Left lung (tissue), 10 donors: ENCODE data around the gene A2M. TPM values are rescaled to one million over a fixed set of nuclear protein-coding genes. Genes with fewer than 3 reads are reported as not detected.
A peak's percentile ranks its signal among the peaks of the same experiment; 100 is the strongest.

Experiments
- ATAC-seq: fragments of 200-7000 bp; cut with Tn5 transposase; one replicate; pipeline ENCODE4 v1.9.1; 2020; ENCODE audit warnings: moderate library complexity
- DNase-seq, 4 donors: peaks; one replicate each; pipeline ENCODE4 v3.0.0-alpha.2; 2013 to 2020
- H3K27ac ChIP-seq, 2 donors: fragments of 200-600 bp; sonication (generic) in 1 of 2; one replicate each; pipeline versions ENCODE4 v1.5.0 to v1.8.0; 2020 to 2021
- H3K27me3 ChIP-seq, 2 donors: fragments of 200-600 bp; sonication (generic) in 1 of 2; one replicate each; pipeline versions ENCODE4 v1.5.0 to v1.8.0; 2020 to 2021
- H3K36me3 ChIP-seq, 2 donors: fragments of 200-600 bp; sonication (generic) in 1 of 2; one replicate each; pipeline versions ENCODE4 v1.5.0 to v1.8.0; 2020 to 2021
- H3K4me1 ChIP-seq, 2 donors: fragments of 200-600 bp; one replicate each; pipeline ENCODE4 v1.8.0; 2021
- H3K4me3 ChIP-seq, 2 donors: fragments of 200-600 bp; sonication (generic) in 1 of 2; one replicate each; pipeline versions ENCODE4 v1.5.0 to v1.8.0; 2020 to 2021; ENCODE audit warnings: mild to moderate bottlenecking in 1 of 2
- H3K9me3 ChIP-seq, 2 donors: fragments of 200-600 bp; sonication (generic) in 1 of 2; one replicate each; pipeline versions ENCODE4 v1.5.0 to v1.8.0; 2020 to 2021
- intact Hi-C, 2 donors: fragments of 100-400 bp; cut with DNase I; formaldehyde crosslinking; loops; one replicate each; pipeline versions ENCODE4 v1.11.2 to v1.14.2; 2022
- polyA plus RNA-seq, 6 donors: library from polyadenylated mRNA; unstranded; fragments of 120-200 nt; gene quantifications; one replicate each; pipeline ENCODE4 v1.2.1, GENCODE V29; 2013; ENCODE audit not compliant: insufficient read length in 6 of 6
- total RNA-seq, 2 donors: library from RNA; stranded (reverse); fragmentation: NEBNext Ultra II Directional; extraction: Animal tissue kit (Norgen Biotek cat#: 25700); gene quantifications; one replicate each; pipeline ENCODE4 v1.2.1, GENCODE V29; 2021
- TF ChIP-seq, protein P1 (sequence below), 2 donors: fragments of 200-600 bp; sonication (generic) in 1 of 2; IDR thresholded peaks; one replicate each; pipeline versions ENCODE4 v1.5.0 to v1.8.0; 2021; ENCODE audit warnings: antibody characterized with exemption in 2 of 2
- donor health status: DM: no; HTN: yes; CAD: no.
- donor health status: DM: no; HTN: no; CAD: no.

The A2M gene
- total and polyA plus RNA-seq, 8 donors: 814 to 2,660 (median 2,105) TPM

DNA sequence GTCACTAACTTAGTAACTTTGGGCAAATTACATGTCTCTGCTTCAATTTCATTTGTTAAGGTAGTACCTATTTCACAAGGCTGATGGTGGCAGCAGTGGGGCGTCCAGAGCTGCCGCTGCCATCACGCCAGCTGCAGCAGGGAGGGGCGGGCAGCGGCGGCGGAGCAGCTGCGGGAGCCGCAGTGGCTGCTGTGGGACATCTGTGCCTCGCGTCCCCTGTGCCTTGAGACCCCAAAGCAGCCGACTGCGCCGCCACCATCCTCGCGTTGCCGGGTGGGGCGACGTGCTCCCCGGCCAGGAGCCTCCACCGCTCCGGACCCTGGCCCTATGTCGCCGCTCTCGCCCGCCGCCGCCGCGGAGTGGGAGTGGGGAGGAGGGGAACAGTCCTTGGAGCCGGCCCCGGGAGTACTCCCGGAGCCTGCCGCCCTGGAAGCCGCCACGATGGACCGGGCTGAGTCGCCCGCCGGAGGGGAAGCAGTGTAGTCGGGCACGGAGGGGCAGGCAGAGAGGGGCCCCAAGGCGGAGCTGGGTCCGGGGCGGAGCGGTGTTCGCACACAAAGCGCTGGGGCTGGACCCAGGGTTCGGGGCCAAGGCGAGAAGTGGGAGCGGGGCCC, 51.4 kb downstream of the A2M start:
- Histone ChIP-seq H3K4me1 (peaks cover 0 to 7% of the 10 kb centered on the region in 2 donors), H3K27me3 (peaks cover 0 to 11% of the 10 kb centered on the region in 2 donors), H3K4me3 (peak overlapping the region; percentile 60 to 80), H3K27ac (peak overlapping the region; percentile 88 to 99), H3K36me3 (peaks cover 0 to 19% of the 10 kb centered on the region in 2 donors), H3K9me3 (no peaks in the 10 kb centered on the region)
- ATAC-seq (peak; percentile 80), DNase-seq (peak; percentile 63 to 89 (median 76))
- TF ChIP-seq, protein P1, sequence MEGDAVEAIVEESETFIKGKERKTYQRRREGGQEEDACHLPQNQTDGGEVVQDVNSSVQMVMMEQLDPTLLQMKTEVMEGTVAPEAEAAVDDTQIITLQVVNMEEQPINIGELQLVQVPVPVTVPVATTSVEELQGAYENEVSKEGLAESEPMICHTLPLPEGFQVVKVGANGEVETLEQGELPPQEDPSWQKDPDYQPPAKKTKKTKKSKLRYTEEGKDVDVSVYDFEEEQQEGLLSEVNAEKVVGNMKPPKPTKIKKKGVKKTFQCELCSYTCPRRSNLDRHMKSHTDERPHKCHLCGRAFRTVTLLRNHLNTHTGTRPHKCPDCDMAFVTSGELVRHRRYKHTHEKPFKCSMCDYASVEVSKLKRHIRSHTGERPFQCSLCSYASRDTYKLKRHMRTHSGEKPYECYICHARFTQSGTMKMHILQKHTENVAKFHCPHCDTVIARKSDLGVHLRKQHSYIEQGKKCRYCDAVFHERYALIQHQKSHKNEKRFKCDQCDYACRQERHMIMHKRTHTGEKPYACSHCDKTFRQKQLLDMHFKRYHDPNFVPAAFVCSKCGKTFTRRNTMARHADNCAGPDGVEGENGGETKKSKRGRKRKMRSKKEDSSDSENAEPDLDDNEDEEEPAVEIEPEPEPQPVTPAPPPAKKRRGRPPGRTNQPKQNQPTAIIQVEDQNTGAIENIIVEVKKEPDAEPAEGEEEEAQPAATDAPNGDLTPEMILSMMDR (IDR thresholded peaks at IDR 0.05): peak; percentile 10 to 40
- intact Hi-C loops: loop anchor here in 1 of 2 donors (10.0 kb wide), 1 partner anchor 250 kb away; no protein-coding TSS in a partner anchor

DNA sequence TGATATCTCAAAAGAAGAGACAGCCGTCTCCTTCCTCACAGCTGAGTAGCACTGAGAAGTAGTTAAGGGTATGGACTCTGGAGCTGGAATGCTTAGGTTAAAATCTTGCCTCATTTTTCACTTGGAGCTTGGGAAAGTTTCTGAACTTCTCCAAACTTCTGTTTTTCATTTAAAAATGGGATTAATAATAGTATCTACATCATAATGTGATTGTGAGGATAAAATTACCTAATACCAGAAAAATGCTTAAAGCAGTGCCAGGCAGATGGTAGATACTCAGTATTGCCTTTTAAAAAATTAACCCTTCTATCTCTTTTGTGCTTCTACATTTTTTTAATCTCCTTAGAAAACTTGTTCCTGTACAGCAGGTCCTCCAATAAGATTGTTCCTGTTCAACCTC, 63.1 kb downstream of the A2M start:
- Histone ChIP-seq H3K4me1 (no peaks in the 10 kb centered on the region), H3K4me3 (no peak overlapping the region), H3K9me3 (no peaks in the 10 kb centered on the region), H3K36me3 (no peaks in the 10 kb centered on the region), H3K27ac (no peak overlapping the region), H3K27me3 (no peaks in the 10 kb centered on the region)
- ATAC-seq (no peak), DNase-seq (no peak)
- intact Hi-C loops: no loop called here
- TF ChIP-seq, protein P1 (IDR thresholded peaks at IDR 0.05): no peak

DNA sequence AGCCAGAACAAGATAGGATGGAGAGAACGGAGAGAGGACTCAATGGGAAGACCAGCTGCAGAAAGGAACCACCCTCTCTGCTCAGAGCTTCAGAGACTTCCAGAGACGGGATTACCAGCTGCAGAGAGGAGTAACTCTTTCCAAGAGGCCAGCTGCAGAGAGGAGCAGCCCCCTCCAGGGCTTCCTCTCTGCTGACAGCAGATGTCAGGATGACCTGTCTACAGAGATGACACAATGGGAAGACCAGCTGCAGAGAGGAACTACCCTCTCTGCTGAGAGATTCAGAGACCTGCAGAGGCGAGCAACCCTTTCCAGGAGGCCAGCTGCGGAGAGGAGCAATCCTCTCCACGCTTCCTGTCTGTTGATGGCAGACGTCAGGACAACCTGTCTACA, 64.6 kb downstream of the A2M start:
- no peaks in the 10 kb centered on the region for H3K9me3 ChIP-seq
- H3K27me3 ChIP-seq: no peaks in the 10 kb centered on the region
- no peak for ATAC-seq
- no peak overlapping the region for H3K4me3 ChIP-seq
- no peak for DNase-seq
- H3K27ac ChIP-seq: no peak overlapping the region
- H3K4me1 ChIP-seq: no peaks in the 10 kb centered on the region
- no peaks in the 10 kb centered on the region for H3K36me3 ChIP-seq
- intact Hi-C loops: no loop called here
- TF ChIP-seq, protein P1 (IDR thresholded peaks at IDR 0.05): no peak

DNA sequence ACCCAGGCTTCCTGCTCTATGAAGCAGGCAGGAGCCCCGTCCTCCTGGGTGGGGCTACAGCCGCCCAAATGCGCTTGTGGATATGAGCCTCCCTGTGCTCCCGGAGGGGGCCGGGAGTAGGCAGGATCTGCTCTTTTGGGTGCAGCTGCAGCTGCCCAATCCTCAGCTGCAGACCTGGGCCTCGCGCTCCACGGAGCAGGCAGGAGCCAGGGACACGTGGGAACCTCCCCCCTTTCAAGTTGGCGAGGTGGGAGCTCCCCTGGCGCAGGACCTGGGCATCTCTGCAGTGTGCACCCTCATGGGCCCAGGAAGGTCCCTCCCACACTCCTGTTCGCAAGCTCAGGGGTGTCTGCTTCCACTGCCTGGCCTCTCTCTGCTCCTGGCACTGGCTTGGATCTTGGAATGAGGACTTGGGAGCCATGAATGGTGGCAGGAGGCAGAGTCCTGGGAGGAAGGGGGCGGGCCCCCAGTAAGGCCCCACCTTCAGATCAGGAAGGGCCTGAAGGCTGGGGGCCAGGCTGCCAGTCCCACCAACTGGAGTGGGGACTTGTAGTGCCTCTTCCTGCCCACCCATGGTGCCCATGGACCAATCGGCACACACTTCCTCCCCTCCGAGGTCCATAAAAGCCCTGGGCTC, 65.1 kb downstream of the A2M start:
- H3K36me3 ChIP-seq: no peaks in the 10 kb centered on the region
- no peaks in the 10 kb centered on the region for H3K9me3 ChIP-seq
- TF ChIP-seq, protein P1 (IDR thresholded peaks at IDR 0.05): no peak
- no peaks in the 10 kb centered on the region for H3K27me3 ChIP-seq
- no peaks in the 10 kb centered on the region for H3K4me1 ChIP-seq
- no peak overlapping the region for H3K27ac ChIP-seq
- ATAC-seq (no peak), DNase-seq (no peak)
- no peak overlapping the region for H3K4me3 ChIP-seq
- intact Hi-C loops: no loop called here

DNA sequence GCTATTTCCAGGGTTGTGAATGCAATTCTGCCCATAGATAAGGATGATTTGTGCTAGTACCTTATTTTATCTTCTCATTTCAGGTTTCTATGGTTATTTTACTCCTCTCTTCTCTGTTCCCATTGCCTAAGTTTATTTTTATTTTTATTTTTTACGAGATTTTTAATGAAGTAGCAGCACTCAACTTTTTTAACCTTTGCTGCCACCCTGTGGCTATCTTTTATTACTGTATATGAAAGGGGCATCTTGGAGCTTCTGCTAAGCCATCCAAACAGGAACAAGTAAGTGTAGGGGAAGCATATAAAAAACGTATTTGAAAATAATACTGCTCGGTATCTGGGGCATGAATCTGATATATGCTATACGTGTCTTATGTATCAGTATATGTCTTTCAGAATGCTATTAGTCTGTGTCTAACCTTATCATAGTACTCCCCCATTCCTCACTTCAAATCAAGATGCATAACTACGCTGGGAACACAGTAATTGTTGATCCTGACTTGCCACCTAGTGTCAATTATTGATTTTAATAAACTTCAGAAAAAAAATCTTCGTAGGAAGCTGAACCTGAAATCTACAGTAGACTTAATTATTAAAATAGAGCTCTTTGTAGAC, 66.1 kb downstream of the A2M start:
- ATAC-seq (peak; percentile 75), DNase-seq (peak in 1 of 4 donors; percentile 60)
- TF ChIP-seq, protein P1 (IDR thresholded peaks at IDR 0.05): peak; percentile 37 to 47
- H3K4me3 ChIP-seq: no peak overlapping the region
- H3K36me3 ChIP-seq: no peaks in the 10 kb centered on the region
- H3K27me3 ChIP-seq: no peaks in the 10 kb centered on the region
- no peak overlapping the region for H3K27ac ChIP-seq
- H3K4me1 ChIP-seq: no peaks in the 10 kb centered on the region
- no peaks in the 10 kb centered on the region for H3K9me3 ChIP-seq
- intact Hi-C loops: no loop called here
